PC-3 (cell line): Measurements from ENCODE around the gene MPO. TPM values are rescaled to one million over a fixed set of nuclear protein-coding genes. Genes with fewer than 3 reads are reported as not detected.

Experiments
- ATAC-seq: fragments of 200-7000 bp; cut with Tn5 transposase; 2 replicates; pipeline ENCODE4 v1.9.1; 2020; ENCODE audit warnings: mild to moderate bottlenecking, moderate library complexity
- BruUV-seq: library from RNA; stranded (reverse); fragments of 400-500 nt; replicated peaks from 2 replicates; lab custom pipeline; 2021; lab: Mats Ljungman, UMichigan
- CTCF ChIA-PET: fragments of 300-600 bp; sonication (Branson Sonifier 250); formaldehyde crosslinking; loops from one replicate; lab custom pipeline; 2022; ENCODE audit warnings: antibody characterized with exemption; lab: Charles Lee
- POLR2A ChIA-PET: fragments of 300-600 bp; sonication (Branson Sonifier 250); formaldehyde crosslinking; loops from one replicate; lab custom pipeline; 2022; ENCODE audit warnings: antibody characterized with exemption; ENCODE audit not compliant: unreplicated experiment; lab: Charles Lee
- DNase-seq: peaks from one replicate; pipeline ENCODE4 v3.0.0-alpha.2; 2015
- H2AFZ ChIP-seq: fragments of 300-600 bp; sonication (generic); 2 replicates; pipeline ENCODE4 v1.6.0; 2016; ENCODE audit warnings: antibody characterized with exemption, low read length
- H3F3A ChIP-seq: fragments of 300-600 bp; sonication (generic); one replicate; pipeline ENCODE4 v1.6.0; 2017; ENCODE audit warnings: antibody characterized with exemption, low read length, control low read depth, mild to moderate bottlenecking; ENCODE audit not compliant: unreplicated experiment
- H3K27ac ChIP-seq: fragments of 300-600 bp; sonication (generic); 2 replicates; pipeline ENCODE4 v1.5.1; 2016; ENCODE audit warnings: mild to moderate bottlenecking, low read length
- H3K27me3 ChIP-seq: fragments of 300-600 bp; sonication (generic); 2 replicates; pipeline ENCODE4 v1.6.1; 2016; ENCODE audit warnings: low read length, mixed read lengths
- H3K36me3 ChIP-seq: fragments of 300-600 bp; sonication (generic); 2 replicates; pipeline ENCODE4 v1.6.1; 2016; ENCODE audit warnings: low read depth, mixed run types, low read length, mixed read lengths
- H3K4me1 ChIP-seq: fragments of 300-600 bp; sonication (generic); 2 replicates; pipeline ENCODE4 v1.5.1; 2016; ENCODE audit warnings: low read length; ENCODE audit not compliant: insufficient read depth
- H3K4me2 ChIP-seq: fragments of 300-600 bp; sonication (generic); 2 replicates; pipeline ENCODE4 v1.6.0; 2016; ENCODE audit warnings: low read length
- H3K4me3 ChIP-seq: fragments of 300-600 bp; sonication (generic); 2 replicates; pipeline ENCODE4 v1.5.1; 2016; ENCODE audit warnings: mild to moderate bottlenecking, low read length, mixed read lengths
- H3K79me2 ChIP-seq: fragments of 300-600 bp; sonication (generic); 2 replicates; pipeline ENCODE4 v1.6.1; 2017; ENCODE audit warnings: low read length, mixed read lengths
- H3K9ac ChIP-seq: fragments of 300-600 bp; sonication (generic); 2 replicates; pipeline ENCODE4 v1.6.0; 2016; ENCODE audit warnings: mild to moderate bottlenecking, low read length
- H3K9me2 ChIP-seq: fragments of 300-600 bp; sonication (generic); replicated peaks from 2 replicates; pipeline ENCODE4 v1.6.1; 2016; ENCODE audit warnings: mixed run types, low read length, mixed read lengths
- H3K9me3 ChIP-seq: fragments of 300-600 bp; sonication (generic); 2 replicates; pipeline ENCODE4 v1.6.1; 2016; ENCODE audit warnings: low read length, mixed read lengths
- H4K20me1 ChIP-seq: fragments of 300-600 bp; sonication (generic); 2 replicates; pipeline ENCODE4 v1.6.1; 2016; ENCODE audit warnings: low read length, mixed read lengths
- EZH2 ChIP-seq: fragments of 300-600 bp; sonication (generic); IDR thresholded peaks from one replicate; pipeline ENCODE4 v1.6.1; 2017; ENCODE audit warnings: antibody characterized with exemption, mild to moderate bottlenecking, low read length; ENCODE audit not compliant: unreplicated experiment
- EZH2phosphoT487 ChIP-seq: fragments of 300-600 bp; sonication (generic); IDR thresholded peaks from 2 replicates; pipeline ENCODE4 v1.6.1; 2018; ENCODE audit warnings: mild to moderate bottlenecking, antibody characterized with exemption, low read length, borderline replicate concordance
- intact Hi-C: fragments of 100-400 bp; cut with micrococcal nuclease; formaldehyde crosslinking; loops from 2 replicates; pipeline ENCODE4 v1.9.0; 2023
- total RNA-seq: library from RNA; depleted of rRNA; stranded (reverse); fragments of >200 nt; gene quantifications from 2 replicates; pipeline ENCODE4 v1.2.3, GENCODE V29; 2014
- TF ChIP-seq, protein P1 (sequence below): fragments of 300-600 bp; sonication (generic); conservative IDR thresholded peaks from 2 replicates; pipeline ENCODE4 v1.5.1; 2017; ENCODE audit warnings: antibody characterized with exemption, low read depth, mild to moderate bottlenecking, low read length

MPO gene
- total RNA-seq, 1 experiment from 2014 or later: not detected

DNA sequence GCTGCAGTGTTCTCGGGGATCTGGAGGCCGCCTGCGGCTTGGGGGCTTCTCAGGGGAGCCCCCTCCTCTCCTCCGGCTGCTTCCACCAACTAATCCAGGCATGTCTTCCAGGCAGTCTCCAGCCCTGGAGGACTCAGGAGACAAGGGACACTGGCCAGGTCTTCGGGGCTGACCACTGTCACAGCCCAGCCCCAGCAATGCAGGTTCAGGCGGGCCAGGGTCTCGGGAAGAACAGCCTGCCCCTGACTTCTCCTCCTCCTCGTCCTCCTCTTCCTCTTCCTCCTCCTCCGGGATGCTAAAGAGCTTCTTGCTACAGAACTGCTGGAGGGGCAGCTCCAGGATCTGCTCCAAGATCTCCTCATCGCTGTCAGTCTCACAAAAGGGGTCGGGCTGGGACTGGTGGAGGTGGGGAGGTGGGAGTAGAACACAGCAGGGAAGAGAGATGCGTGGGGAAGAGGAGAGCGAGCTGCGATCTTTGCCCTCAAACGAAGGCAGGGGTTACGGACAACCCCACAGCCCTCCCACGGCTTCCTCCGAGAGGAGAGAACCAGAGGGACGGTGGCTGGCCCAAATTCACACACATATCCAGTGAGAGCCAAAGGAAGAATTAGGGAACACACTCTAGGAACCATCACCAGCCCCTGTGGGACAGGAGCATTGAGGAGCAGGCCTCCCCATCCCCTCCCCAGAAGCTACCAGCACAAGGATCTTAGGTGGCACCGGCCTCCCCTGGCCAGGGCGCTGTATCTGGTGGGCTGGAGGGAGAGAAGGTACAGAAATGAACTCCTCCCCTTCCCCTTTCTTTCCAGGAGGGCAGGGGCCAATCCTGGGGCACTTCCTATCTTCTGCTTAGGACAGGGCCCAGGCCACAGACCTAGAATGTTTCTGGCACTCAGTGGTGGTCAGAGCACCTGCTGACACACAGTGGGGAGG lies 28.5 kb upstream of the MPO start:
- Histone ChIP-seq H3K36me3 (no peaks in the 10 kb centered on the region), H3K27ac (no peak overlapping the region), H2AFZ (no peak overlapping the region), H4K20me1 (no peaks in the 10 kb centered on the region), H3K4me2 (no peak overlapping the region), H3K4me3 (no peak overlapping the region), H3K9ac (no peak overlapping the region), H3K79me2 (no peaks in the 10 kb centered on the region), H3K9me3 (no peaks in the 10 kb centered on the region), H3K27me3 (no peaks in the 10 kb centered on the region), H3K9me2 (no peaks in the 10 kb centered on the region), H3F3A (no peaks in the 10 kb centered on the region), H3K4me1 (no peaks in the 10 kb centered on the region)
- no TSS peak for BruUV-seq
- TF ChIP-seq EZH2phosphoT487 (no peak), EZH2 (no peak)
- TF ChIP-seq, protein P1, sequence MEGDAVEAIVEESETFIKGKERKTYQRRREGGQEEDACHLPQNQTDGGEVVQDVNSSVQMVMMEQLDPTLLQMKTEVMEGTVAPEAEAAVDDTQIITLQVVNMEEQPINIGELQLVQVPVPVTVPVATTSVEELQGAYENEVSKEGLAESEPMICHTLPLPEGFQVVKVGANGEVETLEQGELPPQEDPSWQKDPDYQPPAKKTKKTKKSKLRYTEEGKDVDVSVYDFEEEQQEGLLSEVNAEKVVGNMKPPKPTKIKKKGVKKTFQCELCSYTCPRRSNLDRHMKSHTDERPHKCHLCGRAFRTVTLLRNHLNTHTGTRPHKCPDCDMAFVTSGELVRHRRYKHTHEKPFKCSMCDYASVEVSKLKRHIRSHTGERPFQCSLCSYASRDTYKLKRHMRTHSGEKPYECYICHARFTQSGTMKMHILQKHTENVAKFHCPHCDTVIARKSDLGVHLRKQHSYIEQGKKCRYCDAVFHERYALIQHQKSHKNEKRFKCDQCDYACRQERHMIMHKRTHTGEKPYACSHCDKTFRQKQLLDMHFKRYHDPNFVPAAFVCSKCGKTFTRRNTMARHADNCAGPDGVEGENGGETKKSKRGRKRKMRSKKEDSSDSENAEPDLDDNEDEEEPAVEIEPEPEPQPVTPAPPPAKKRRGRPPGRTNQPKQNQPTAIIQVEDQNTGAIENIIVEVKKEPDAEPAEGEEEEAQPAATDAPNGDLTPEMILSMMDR: no peak
- POLR2A ChIA-PET: no interaction called here
- CTCF ChIA-PET: no interaction called here
- DNase-seq (no peak), ATAC-seq (no peak)
- intact Hi-C loops: no loop called here

DNA sequence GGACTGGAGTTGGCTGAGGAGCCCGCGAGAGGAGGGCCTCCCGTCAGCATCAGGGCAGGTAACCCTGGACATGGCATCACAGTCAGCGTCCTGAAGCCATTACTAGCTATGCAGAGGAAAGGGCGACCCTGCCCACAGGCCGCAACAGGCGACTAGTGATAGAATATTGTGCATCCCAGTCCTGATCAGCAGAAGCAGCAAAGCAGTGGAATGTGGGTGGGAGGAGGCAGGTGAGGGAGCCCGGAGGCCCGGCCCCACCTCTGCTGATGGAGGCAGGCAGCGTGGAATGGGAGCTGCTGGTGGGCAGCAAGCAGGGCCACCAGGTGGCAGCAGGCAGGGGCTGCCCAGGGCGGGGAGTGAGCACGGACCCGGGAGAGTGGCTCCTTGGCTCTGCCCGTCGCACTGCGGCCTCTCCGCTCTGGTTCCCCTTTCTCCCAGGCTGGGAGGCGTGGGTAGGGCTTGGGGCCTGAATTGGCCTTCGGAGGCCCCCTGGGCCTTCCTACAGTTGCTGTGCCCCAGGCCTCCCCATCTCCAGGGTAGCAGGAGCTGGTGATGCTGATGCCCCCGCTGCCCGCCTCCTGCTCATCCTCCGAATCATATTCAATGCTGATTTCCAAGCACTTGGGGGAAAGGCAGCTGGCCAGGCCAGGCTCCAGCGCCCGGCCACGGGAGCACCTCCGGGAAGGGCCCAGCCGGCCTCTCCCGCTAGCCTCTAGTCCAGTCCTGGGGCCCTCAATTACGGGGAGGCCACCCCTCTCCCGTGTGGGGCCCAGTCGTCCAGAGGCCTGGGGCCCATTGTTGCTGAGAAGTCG lies 27.6 kb upstream of the MPO start:
- CTCF ChIA-PET: no interaction called here
- Histone ChIP-seq H3K9ac (no peak overlapping the region), H3K27ac (no peak overlapping the region), H3K9me3 (no peaks in the 10 kb centered on the region), H3K4me1 (no peaks in the 10 kb centered on the region), H3K4me2 (no peak overlapping the region), H4K20me1 (no peaks in the 10 kb centered on the region), H3F3A (no peaks in the 10 kb centered on the region), H3K4me3 (no peak overlapping the region), H3K9me2 (no peaks in the 10 kb centered on the region), H2AFZ (no peak overlapping the region), H3K36me3 (no peaks in the 10 kb centered on the region), H3K79me2 (no peaks in the 10 kb centered on the region), H3K27me3 (no peaks in the 10 kb centered on the region)
- intact Hi-C loops: no loop called here
- no peak for DNase-seq
- BruUV-seq: no TSS peak
- TF ChIP-seq, protein P1: peak; percentile 50
- no peak for TF ChIP-seq EZH2phosphoT487
- ATAC-seq: peak; percentile 39; the same call in 1 of the 2 replicates
- POLR2A ChIA-PET: interaction anchor here (0.6 kb wide), 1 partner anchor 91 kb away, joined by 5 read pairs; no protein-coding TSS in a partner anchor
